HG02763 (cell line): ENCODE measurements around the gene FMC1.

Experiments used
- ATAC-seq: cut with Tn5 transposase; IDR thresholded peaks from one replicate; pipeline ENCODE4 v1.9.1; 2021; ENCODE audit warnings: mild to moderate bottlenecking, moderate library complexity; ENCODE audit not compliant: unreplicated experiment

FMC1 gene

GRCh38 chr7:139370943-139371313, 29.8 kb downstream of the FMC1 start:
- no peak for ATAC-seq

- no peak for ATAC-seq
These were observed 33.1 kb downstream of the FMC1 start for GRCh38 chr7:139374246-139374645.

DNA sequence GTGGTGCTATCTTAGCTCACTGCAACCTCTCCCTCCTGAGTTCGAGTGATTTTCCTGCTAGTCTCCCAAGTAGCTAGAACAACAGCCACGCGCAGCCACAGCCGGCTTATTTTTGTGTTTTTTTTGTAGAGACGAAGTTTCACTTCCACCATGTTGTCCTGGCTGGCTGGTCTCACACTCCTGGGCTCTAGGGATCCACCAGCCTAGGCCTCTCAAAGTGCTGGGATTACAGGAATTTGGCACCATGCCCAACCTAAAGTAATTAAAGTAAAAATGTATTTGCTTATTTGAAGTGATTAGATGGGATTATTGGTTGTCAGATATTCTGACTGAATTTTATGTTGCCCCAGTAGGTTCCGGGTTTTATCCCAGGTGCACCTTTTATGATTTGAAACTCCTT, 41.3 kb downstream of the FMC1 start:
- ATAC-seq: no peak

GRCh38 chr7:139384611-139385010, 43.5 kb downstream of the FMC1 start:
- ATAC-seq: no peak

DNA sequence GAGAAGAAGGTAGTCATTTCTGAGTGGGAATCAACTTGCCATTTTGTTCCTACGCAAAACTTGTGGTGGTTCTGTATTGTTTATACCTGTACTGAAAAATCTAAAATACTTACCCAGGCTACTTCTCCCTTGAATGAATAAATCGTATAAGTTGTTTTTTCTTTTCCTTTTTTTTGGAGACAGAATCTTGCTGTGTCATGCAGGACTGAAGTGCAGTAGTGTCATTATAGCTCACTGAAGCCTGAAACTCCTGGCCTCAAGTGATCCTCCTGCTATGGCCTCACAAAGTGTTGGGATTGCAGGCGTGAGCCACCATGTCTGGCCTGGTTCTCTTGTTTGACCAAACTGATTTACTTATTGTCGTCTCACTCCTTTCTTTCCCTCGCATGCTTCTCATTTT, 46.5 kb downstream of the FMC1 start:
- no peak for ATAC-seq

- no peak for ATAC-seq
These were observed 48.0 kb downstream of the FMC1 start for GRCh38 chr7:139389091-139389490.

GRCh38 chr7:139389774-139390173, 48.6 kb downstream of the FMC1 start:
- no peak for ATAC-seq

DNA sequence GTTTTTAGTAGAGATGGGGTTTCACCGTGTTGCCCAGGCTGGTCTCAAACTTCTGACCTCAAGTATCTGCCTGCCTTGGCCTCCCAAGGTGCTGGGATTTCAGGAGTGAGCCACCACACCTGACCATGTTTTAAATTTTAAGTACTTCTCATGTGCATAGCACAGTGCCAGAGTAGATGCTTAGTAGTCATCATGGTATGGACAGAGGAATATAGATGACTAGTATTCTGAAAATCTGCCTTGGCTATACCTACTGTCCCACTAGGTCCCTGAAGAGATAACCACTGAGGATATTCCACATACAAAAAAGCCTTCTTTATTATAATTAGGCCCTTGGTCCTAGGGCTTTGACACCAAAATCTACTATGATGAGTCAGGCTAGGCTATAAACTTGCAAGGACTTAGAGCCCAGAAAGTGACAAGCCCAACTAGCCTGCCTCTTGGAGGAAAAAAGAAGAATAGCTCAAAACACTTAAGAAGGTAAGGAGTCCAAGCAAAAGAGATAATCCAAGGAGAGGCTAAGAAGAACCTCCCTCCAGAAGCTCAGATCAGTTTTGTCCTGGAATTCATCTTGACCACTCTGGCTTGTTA, 52.6 kb downstream of the FMC1 start:
- ATAC-seq: no peak

DNA sequence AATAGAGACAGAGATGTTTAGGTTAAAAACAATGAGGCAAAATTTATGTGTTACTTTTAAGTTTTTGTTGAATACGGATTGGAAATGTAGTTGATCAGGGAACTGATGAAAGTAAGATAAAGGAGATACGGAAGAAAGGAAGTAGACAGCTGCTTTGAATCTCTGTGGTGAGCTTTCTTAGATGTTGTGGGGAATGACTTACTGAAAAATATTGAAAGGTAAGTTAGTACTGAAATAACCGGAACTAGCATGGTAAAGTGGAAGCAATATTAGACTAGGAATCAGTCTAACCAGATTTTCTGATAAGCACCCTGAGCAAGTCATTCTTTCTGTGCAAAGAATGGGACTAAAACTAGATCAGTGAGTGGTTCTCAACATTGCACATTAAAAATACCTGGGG, 53.4 kb downstream of the FMC1 start:
- no peak for ATAC-seq
